Lung (tissue), 12 donors: ENCODE measurements around the gene ZNF672. TPM values are rescaled to one million over a fixed set of nuclear protein-coding genes. Genes with fewer than 3 reads are reported as not detected.

Source experiments
- ATAC-seq: fragments of 200-7000 bp; cut with Tn5 transposase; one replicate; pipeline ENCODE4 v1.9.1; 2020; ENCODE audit warnings: moderate number of reproducible peaks; ENCODE audit not compliant: insufficient read depth, low FRiP score
- DNase-seq, 3 donors: peaks; one replicate each; pipeline ENCODE4 v3.0.0-alpha.2; 2013 to 2017
- H3K27ac ChIP-seq, 2 donors: one replicate each; pipeline ENCODE4 v1.5.1; 2013; ENCODE audit warnings: mild to moderate bottlenecking in 2 of 2, moderate library complexity in 2 of 2, control low read depth in 1 of 2, inconsistent platforms in 1 of 2, low read depth in 1 of 2, low read length in 1 of 2
- H3K27me3 ChIP-seq, 3 donors: one replicate each; pipeline ENCODE4 v1.5.1; 2013; ENCODE audit warnings: low read length in 2 of 3; ENCODE audit not compliant: control insufficient read depth in 3 of 3, insufficient read depth in 3 of 3
- H3K36me3 ChIP-seq, 4 donors: one replicate each; pipeline ENCODE4 v1.5.1; 2013; ENCODE audit warnings: low read length in 4 of 4, mild to moderate bottlenecking in 1 of 4, moderate library complexity in 1 of 4; ENCODE audit not compliant: control insufficient read depth in 4 of 4, insufficient read depth in 4 of 4
- H3K4me1 ChIP-seq, 5 donors: one replicate each; pipeline ENCODE4 v1.5.1; 2013; ENCODE audit warnings: low read length in 5 of 5, mild to moderate bottlenecking in 2 of 5, moderate library complexity in 1 of 5; ENCODE audit not compliant: control insufficient read depth in 5 of 5, insufficient read depth in 5 of 5
- H3K4me3 ChIP-seq: one replicate; pipeline ENCODE4 v1.5.1; 2013; ENCODE audit warnings: mild to moderate bottlenecking, control low read depth, moderate library complexity
- H3K9ac ChIP-seq, 2 donors: one replicate each; pipeline ENCODE4 v1.5.1; 2013; ENCODE audit warnings: low read length in 2 of 2, control low read depth in 1 of 2; ENCODE audit not compliant: insufficient read depth in 1 of 2
- H3K9me3 ChIP-seq, 4 donors: one replicate each; pipeline ENCODE4 v1.5.1; 2013; ENCODE audit warnings: low read length in 3 of 4, mild to moderate bottlenecking in 1 of 4, moderate library complexity in 1 of 4; ENCODE audit not compliant: control insufficient read depth in 4 of 4, insufficient read depth in 3 of 4
- CTCF ChIP-seq: IDR thresholded peaks from 2 replicates; pipeline ENCODE4 v1.5.1; 2012; ENCODE audit warnings: mild to moderate bottlenecking; ENCODE audit errors: control extremely low read depth, extremely low read depth
- WGBS, 2 donors: extraction: QIAGEN DNeasy Blood & Tissue Kit; methylation state at CpG; one replicate each; pipeline ENCODE4 v1.1.7; 2013; 5-methylcytosine and 5-hydroxymethylcytosine counted together
- polyA plus RNA-seq, 2 donors: library from polyadenylated mRNA; stranded (reverse); fragments of 200-250 nt; gene quantifications; one replicate each; pipeline ENCODE4 v1.2.1, GENCODE V29; 2013
- total RNA-seq, 2 donors: library from RNA; depleted of rRNA in 1 of 2; stranded (reverse); fragments of >200 nt in 1 of 2; gene quantifications; one replicate each; pipeline ENCODE4 v1.2.1, GENCODE V29; 2014 to 2021
- donor health status: control.
- donor health status: control.
- donor health status: Bipolar disorder and iron deficiency.
- donor health status: healthy.
- donor health status: DM: yes; HTN: yes; CAD: no.

Gene ZNF672
- total and polyA plus RNA-seq, 4 donors = 17.1 to 41.3 (median 31.3) TPM

GRCh38 chr1:248823517-248824001, 14.5 kb upstream of the ZNF672 start:
- 69 to 77% methylated on average over 2 of the region's 2 CpGs for WGBS, 2 donors
- no peak for ATAC-seq

GRCh38 chr1:248824301-248824700, 13.7 kb upstream of the ZNF672 start:
- H3K4me3 ChIP-seq = no peak overlapping the region
- H3K27ac ChIP-seq = peak overlapping the region in 1 of 2 donors; percentile 29
- DNase-seq (no peak), ATAC-seq (no peak)
- no peaks in the 10 kb centered on the region for H3K9me3 ChIP-seq
- TF ChIP-seq CTCF = no peak
- WGBS, 2 donors = 93 to 95% methylated on average over 1 of the region's 1 CpG
- peaks cover 0 to 16% (median 10%) of the 10 kb centered on the region in 4 donors for H3K36me3 ChIP-seq
- no peaks in the 10 kb centered on the region for H3K27me3 ChIP-seq
- H3K9ac ChIP-seq = no peak overlapping the region
- H3K4me1 ChIP-seq = peaks cover 16 to 34% (median 26%) of the 10 kb centered on the region in 5 donors

More at GRCh38 chr1:248823517-248824001, 14.5 kb upstream of the ZNF672 start:
- no peak for DNase-seq
- Histone ChIP-seq H3K27me3 (no peaks in the 10 kb centered on the region), H3K4me3 (no peak overlapping the region), H3K9ac (no peak overlapping the region), H3K9me3 (no peaks in the 10 kb centered on the region), H3K36me3 (peaks cover 0 to 16% (median 12%) of the 10 kb centered on the region in 4 donors), H3K27ac (no peak overlapping the region), H3K4me1 (peaks cover 16 to 34% (median 29%) of the 10 kb centered on the region in 5 donors)
- no peak for TF ChIP-seq CTCF

- Histone ChIP-seq H3K27ac (peak overlapping the region; percentile 13 to 29), H3K4me1 (peaks cover 16 to 34% (median 26%) of the 10 kb centered on the region in 5 donors), H3K36me3 (peaks cover 0 to 16% (median 10%) of the 10 kb centered on the region in 4 donors), H3K9ac (peak overlapping the region; percentile 97 to 100), H3K4me3 (peak overlapping the region; percentile 92), H3K9me3 (no peaks in the 10 kb centered on the region), H3K27me3 (no peaks in the 10 kb centered on the region)
- ATAC-seq (no peak), DNase-seq (no peak)
- 91 to 92% methylated on average over 3 of the region's 3 CpGs for WGBS, 2 donors
- no peak for TF ChIP-seq CTCF
Measured at GRCh38 chr1:248824701-248825100, 13.3 kb upstream of the ZNF672 start.

- no peak for ATAC-seq
- TF ChIP-seq CTCF = no peak
- Histone ChIP-seq H3K27me3 (no peaks in the 10 kb centered on the region), H3K36me3 (peaks cover 0 to 15% (median 10%) of the 10 kb centered on the region in 4 donors), H3K4me1 (peaks cover 16 to 34% (median 27%) of the 10 kb centered on the region in 5 donors), H3K4me3 (peak overlapping the region; percentile 92), H3K27ac (peak overlapping the region; percentile 79 to 98), H3K9ac (peak overlapping the region; percentile 97 to 100), H3K9me3 (no peaks in the 10 kb centered on the region)
- DNase-seq = no peak
- WGBS, 2 donors = 38 to 45% methylated on average over 10 of the region's 10 CpGs
Measured at GRCh38 chr1:248825136-248825535, 12.9 kb upstream of the ZNF672 start.
